ENCODE results near the gene NEURL1.

The NEURL1 gene, protein sequence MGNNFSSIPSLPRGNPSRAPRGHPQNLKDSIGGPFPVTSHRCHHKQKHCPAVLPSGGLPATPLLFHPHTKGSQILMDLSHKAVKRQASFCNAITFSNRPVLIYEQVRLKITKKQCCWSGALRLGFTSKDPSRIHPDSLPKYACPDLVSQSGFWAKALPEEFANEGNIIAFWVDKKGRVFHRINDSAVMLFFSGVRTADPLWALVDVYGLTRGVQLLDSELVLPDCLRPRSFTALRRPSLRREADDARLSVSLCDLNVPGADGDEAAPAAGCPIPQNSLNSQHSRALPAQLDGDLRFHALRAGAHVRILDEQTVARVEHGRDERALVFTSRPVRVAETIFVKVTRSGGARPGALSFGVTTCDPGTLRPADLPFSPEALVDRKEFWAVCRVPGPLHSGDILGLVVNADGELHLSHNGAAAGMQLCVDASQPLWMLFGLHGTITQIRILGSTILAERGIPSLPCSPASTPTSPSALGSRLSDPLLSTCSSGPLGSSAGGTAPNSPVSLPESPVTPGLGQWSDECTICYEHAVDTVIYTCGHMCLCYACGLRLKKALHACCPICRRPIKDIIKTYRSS
- 1.4 to 1.8 reads per million in 2 donors for total RNA-seq

DNA sequence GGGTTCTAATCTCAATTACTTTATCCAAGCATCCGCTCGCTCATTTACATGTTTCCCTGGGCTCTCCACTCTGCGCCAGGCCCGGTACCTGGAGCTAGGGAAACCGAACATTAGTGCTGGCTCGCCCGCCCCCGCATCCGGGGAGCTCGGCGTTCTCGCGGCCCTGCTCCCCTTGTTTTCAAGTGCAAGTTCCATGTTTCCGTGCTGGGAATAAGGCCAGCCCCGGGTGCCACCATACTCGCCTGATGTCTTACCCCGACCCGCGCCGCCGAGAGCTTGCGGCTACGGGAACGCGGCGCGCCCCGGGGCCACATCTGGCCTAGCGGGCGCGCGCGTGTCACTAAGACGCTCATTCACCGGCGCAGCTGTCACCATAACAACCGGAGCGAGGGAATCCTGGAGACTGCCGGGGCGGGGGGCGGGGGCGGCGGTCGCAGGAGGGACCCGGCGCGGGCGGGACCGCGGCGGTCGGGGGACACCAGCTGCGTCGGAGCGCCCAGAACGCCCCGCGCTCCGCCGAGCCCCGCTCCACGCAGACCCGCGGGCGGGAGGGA is at the start of gene NEURL1:
NEURL1 (plus strand) TSS at position 344 of the 554 bp plus-strand sequence. CDS start 683 bp downstream, outside the sequence.
- no peak for DNase-seq

DNA sequence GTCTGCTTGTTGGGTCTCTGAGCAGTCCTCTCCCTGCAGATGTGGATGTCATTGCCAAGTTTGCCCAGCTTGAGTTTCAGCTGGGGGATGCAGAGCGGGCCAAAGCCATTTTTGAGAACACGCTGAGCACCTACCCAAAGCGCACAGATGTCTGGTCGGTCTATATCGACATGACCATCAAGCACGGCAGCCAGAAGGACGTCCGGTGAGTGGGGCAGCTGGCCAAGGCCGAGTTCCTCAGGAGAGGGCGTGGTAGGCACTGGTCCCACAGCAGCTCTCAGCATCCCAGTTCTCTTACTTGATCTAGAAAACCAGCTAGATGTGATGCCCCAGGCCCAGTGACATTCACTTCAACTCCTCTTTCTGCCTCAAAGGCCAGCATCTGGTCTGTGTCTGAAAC is 49.0 kb upstream of the NEURL1 start:
- no peak for DNase-seq

DNA sequence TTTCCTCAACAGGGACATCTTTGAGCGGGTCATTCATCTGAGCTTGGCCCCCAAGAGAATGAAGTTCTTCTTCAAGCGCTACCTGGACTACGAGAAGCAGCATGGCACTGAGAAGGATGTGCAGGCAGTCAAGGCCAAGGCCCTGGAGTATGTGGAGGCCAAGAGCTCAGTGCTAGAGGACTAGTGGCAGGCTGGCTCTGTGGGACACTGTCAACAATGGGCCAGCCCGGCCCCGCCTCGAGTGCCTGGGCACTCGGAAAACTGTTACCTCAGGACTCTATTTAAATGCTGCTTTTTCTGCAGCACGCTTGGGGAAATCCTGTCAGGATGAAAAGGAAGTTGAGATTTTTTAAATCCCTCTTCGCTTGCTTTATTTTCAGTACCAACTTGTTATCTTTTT is 48.1 kb upstream of the NEURL1 start:
- DNase-seq, result no peak

DNA sequence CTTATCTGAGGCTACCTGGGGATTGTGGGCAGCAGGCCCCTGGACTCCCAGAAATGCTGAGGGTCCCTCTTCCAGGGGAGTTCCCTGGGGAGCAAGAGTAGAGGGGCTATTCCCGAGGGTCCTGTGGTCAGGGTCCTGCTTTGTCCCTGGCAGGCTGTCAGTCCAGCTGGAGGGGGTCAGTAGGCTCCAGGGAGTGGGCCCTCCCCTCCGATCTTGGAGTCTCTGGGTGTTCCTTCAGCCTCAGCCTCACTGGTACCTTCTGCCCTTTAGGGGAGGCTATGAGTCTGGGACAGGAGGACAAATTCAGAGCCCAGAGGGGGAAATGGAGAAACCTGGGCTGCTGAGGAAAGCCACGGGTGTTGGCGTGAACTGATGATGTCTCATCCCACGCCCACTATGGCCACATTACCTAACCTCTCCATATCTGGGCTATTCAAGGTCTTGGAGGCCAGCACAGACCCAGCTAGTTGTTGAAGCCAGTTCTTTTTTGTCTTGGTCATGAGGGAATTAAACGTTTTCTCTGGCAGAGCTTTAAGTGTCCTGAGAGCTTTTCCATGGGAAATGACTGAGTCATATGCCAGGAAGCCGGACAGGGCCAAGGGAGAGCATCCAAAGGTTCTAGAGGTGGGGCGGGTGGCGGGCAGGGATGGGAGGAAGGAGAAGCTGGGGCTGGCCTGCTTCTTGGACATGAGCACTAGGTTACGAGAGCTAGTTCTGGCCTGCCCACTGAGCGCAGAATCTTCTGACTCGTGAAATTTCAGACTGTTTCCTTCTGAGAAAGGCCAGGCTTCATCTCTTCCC is 47.5 kb upstream of the NEURL1 start:
- no peak for DNase-seq

DNA sequence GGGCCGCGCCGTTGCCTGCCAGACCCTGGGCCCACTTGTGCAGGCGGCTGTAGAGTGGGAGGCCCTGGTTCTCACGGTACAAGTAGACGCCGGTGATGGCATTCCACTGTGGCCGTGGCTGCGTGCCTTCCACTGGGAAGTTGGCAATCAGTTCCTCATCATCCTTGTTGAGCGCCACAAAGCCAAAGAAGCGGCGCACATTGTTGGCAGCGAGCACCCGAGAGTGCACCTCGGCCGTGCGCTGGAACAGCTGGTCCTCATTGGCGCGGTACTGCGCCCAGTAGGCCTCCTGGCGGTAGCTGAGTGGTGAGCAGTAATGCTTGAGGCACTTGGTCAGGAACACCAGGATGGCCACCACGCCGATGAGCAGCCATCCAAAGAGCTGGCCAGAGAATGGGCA is 46.3 kb upstream of the NEURL1 start:
- DNase-seq, result no peak

DNA sequence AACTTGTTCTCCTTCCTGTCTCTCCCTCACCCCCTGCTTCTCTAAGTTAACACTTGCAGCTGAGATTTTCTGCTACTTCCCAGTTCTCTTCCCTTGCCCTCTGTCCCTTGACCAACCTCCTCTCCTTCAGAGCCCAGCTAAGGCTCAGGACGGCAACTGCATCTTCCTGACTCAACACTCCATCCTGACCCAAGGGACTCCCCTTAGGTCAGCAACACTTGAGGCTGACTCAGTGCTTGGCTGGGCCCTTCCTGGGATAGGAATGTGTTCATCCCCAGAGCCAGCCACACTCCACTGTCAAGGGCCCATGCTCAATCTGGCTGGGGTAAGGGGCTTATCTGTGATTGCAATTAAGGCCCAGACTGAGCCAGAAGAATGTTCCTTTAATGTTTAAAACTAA is 44.8 kb upstream of the NEURL1 start:
- no peak for DNase-seq

DNA sequence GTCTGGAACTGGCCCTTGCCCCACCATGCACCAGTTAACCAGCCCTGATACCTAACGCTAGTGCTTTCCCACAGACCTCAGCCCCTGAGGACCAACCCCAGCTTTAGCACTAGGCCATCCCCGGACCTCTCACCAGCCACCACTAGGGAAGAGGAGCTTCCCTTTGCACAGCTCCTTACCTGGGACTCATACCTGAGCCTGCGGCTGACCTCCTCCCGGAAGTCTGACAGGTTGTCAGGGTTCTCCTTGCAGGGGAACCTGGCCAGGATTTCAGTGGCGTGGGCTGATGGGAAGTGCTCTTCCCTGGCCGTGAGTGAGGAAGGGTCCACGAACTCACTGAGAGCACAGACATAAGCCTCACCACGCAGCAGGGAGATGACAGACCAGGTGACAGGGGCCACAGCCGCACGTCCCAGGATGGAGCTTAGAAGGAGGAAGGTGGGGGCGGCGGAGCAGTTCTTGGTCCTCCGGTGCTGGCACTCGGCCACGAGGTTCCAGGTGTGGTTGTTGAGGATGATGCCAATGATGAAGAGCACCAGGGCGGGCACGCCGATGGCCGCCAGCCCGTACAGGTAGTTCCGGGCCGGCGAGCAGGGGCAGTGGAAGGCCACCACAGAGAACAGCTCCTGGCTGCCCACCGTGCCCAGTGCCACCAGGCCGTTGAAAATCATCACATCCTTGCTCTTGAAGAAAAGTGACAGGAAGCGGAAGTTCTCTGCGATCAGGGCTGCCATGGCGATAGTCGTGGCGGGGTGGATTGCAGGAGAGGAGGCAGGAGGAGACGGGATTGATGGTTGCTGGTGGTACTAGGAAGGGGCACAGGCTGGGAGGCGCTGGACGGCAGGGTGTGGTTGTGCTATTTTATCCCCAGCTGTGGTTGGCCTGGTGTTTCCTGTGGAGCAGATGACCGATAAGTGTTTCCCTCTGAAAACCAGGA is 44.0 kb upstream of the NEURL1 start:
- DNase-seq, result no peak

DNA sequence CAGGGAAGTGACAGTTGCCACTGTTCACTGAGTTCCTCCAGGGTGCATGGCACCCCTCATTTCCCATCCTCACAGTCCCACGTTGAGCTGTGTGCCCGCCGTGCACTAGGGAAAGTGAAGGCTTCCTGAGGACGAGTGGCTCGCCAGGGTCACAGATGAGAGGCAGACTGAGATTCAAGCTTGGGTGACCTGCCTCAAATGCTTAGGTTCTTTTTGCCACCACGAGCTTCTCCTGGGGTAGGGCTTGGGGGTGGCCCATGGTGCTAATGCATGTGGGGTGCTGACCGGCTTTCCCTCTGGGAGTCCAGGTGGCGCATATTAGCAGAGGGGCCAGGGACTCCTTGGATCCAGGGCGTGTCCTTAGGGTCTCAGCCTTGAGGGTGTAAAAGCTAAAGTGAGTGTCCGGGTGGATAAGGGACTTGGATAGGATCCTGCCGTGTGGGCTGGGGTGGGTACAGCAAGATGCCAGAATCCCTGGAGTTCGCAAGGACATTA is 43.3 kb upstream of the NEURL1 start:
- DNase-seq, result no peak

DNA sequence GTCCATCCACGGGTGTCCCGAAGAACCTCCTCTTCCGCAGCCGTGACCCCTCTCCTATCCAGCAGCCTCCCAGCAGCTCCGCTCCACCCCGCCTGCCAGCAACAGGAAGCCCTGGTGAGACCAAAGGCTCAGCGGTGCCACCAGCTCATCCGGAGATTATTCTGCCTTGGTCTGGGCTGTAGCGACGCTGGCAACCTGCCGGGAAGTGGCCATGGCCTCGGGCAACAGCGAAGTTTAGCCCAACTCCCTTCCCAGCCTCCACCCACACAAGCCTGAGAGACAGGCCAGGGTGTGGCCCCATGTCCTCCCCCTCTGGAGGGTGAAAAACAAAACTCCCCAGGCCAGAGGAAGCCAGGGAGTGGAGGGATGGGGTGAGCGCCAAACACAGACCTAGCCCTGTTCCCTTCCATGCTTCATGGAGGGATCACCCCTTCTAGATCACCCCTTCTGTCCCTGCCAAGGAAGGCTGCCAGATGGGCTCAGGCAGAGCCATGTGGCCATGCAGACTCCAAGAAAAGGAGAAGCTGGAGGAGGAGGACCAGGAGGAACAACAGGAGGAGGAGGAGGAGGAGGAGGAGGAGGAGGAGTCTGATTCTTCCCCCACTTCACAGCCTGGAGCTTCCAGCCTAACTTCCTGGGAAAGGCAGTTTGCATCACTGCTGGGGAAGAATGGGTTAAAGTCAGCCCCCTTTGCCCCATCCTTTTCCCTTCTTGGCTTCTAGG is 42.3 kb upstream of the NEURL1 start:
- DNase-seq, result peak; percentile 40

DNA sequence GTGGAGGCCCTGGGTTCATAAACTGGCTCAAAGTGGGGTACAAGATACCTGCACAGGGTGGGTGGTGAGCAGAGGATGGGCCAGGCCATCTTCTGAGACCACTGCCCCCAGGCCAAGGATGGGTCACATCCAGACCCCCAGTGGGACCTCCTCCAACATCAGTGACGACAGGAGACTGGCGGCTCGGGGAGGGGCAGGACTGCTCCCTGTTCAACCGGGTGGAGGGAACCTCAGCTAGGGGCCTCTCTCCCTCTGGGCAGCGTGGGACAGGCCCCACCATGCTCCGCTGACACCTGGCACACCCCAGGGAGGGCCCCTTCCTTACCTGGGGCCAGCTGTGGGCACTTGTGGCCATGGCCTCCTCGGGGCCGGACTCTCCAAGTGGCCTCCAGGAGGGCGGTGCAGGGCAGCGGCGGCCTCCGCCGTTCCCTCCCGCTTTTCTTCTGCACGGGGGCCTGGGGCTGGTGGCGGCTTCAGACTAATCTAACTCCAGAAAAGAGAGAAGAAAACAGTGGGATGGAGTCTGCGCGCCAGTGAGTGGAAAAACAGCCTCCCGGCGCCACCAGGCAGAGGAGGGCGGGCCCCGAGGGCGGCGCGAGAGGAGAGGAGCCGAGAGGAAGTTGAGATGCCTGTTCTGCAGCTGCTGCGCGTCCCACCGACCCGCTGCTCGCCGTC is 41.5 kb upstream of the NEURL1 start, which contains the start of gene CALHM2:
CALHM2 (minus strand) TSS at position 540 of the 675 bp plus-strand sequence. CDS start 2,429 bp downstream, outside the sequence.
- DNase-seq, result peak; percentile 46

DNA sequence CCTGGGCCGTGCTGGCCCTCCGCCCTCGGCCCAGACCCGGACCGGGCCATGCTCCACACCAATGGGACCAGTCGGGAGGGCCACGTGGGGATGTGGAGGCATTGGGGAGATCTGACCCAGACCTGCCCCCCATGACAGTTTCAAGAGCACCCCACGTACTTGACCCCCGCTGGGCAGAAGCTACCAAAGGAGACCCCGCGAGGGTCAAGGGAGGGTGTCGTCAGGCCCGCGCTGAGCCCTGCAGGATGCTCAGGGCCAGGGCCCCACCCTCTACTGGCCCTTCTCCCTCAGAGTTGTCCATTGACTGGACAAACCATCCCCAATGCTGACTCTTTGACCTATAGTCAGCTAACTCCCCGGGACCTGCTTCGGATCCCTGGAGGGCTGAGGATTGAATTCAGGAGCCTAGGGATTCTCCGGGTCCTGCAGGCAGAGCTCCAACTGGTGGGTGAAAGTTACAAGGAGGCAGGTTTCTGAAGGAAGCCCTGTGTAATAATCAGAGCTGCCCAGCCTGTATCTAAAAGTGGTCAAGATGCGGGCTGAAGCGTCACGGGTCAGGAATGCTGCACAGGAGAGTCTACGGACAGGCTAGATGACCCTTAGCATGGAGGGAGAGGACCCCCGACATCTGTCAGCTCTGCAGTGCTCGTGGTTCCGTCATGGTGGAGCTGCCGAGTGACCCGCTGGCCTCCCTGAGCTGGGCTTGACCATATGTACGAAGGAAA is 40.8 kb upstream of the NEURL1 start:
- DNase-seq, result no peak

DNA sequence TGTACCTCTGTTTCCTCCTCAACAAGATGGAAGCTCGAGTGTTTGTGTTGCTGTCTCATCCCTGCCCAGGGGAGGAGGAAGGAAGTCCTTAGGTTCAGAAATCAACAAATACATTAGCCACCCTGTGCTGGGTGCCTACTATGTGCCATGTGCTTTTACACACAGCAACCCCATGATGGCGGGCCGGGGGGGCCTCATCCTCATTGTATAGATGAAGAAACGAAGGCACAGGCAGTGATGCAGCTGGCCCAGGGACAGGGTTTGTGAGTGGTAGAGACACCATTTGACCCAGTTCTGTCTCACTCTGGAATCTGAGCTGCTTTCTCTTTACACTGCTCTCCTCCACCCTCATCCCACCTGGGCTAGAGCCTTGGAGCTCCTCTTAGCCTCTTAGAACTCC is 39.5 kb upstream of the NEURL1 start:
- no peak for DNase-seq

DNA sequence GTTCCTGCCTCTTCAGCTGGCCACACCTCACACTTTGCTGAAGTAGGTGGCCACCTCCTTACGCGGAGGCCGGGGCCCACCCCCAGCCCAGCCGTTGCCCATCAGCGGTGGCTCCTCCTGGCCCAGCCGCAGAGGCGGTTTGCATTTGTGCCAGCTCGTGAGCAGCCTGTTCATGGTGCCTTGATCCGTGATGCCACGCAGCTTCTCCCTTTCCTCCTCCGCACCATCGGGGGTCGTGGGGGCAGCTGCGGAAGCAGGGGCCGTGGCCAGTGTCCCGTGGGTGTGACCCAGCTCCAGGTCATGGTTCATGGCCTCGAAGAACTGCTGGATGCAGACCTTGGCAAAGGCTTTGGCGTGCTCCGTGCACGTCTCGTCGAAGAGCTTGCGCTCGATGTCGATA is 38.3 kb upstream of the NEURL1 start:
- no peak for DNase-seq

DNA sequence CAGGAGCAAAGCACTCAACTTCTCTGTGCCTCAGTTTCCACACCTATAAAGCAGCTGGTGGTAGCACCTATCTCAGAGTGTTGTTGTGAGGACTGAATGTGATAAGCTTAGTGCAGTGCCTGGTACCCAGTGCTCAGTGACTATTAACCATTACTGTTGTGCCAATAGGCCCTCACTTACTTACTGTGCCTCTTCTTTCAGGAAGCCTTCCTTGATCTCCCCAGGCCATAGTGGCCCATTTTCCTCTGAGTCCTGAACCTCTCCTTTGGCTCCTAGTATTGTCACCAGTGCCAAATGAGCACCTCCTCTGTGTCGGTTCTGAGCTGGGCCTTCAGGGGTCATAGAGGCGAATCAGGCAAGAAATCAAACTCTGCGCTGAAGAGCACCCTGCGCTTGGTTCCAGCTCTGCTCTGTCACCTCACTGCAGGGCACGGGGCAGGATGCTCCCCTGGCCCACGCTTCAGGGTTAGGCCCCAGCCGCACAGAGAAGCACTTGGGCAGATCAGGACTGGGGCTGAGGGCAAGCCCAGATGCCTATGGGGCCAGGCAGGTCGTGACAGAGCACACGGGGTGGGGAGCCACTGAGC is 37.3 kb upstream of the NEURL1 start:
- DNase-seq, result no peak

DNA sequence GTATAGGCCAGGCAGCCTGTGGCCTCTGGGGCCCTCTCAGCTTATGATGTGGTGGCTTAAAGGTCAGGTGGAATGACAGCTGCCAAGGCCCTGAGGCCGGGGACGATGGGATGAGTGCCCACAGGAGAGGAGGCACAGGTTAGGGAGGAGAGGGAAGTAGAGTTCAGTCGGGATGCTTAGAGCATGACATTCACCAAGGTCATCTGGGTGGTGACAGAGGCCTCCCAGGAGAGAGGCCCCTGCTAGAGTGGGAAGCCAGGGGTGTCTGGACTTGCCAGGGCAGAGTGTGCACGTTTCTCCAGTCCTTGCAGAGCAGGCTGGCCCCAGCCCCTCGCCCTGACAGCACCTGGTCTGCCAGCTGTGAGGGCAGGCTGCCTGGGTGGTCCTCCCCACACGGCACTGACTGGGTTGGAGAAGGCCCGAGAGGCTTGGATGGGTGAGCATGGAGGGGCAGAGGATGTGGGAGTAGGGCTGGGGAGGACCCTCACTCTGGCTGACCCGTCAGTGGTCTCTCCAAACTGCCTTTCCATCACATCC is 36.3 kb upstream of the NEURL1 start:
- no peak for DNase-seq

DNA sequence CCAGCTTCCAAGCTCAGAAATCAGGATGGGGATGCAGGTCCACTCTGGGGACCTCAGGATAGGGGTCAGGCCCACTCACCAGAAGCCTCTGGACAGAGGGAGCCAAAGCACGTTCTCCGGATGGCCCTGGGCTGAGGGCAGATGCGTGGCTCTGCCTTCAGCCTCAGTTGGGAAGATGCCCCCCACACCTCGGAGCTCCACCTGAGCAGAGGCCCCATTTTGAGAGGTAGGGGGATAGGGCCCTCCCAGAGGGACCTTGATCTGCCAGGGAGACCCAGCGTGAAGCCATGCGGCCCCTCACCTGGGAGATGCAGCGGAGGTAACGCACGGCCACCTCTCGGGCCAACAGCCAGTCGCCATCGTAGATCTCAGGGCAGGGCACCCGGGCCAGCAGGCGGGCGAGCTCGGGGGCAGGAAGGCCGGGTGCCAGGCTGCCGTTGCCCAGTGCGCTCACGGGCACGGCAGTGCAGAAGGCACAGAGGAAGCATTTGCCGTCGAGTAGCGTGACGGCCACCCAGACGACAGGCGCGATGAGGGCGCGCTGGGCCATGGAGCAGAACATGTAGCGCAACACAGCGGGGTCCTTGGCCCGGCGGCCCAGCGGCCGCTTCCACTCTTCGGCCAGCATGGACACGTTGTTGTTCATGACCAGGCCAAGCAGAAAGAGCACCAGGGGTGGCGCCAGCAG is 35.5 kb upstream of the NEURL1 start:
- DNase-seq, result no peak

DNA sequence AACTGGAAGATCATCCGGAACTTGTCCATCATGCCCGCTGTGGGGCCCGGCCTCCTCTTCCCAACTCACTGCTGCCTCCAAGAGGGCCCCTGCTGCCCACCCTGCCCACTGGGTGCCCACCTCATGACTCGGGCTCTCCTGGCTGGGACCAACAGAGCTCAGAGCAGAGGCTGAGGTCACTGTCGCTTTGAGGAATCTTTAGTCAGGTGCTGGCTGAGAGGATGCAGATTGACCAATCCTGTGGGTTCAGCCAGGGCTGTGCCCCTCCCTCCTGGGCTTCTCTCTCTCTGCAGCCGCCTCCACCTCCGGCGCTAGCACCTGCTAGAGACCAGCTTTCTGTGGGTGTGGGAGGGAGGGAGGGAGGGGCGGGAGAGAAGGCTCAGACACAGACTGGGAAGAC is 34.8 kb upstream of the NEURL1 start, which contains the start of gene CALHM1:
CALHM1 (minus strand) TSS at position 181 of the 400 bp plus-strand sequence; CDS start at position 32, 149 bp downstream.
- no peak for DNase-seq

DNA sequence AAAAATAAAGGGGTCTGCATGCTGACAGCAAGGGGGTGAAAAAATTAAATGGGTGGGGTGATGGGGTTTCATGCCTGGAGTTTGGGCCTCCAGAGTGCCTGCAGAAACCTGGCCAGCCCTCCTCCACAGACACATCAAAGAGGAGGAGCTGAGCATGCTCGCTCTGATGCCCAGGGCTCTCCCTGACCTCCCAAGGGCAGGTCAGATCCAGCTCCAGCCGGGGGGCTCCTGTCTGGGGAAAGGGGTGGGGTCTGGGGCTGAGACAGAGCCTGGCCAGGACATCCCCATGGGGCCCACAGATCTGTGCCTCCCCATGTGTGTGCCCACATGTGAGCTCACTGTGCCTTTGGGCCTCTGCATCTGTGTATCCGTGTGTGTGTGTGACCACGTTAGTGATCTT is 33.9 kb upstream of the NEURL1 start:
- DNase-seq, result no peak
